ENCODE results near the gene TSEN2. TPM values are rescaled to one million over a fixed set of nuclear protein-coding genes. Genes with fewer than 3 reads are reported as not detected.

Gene TSEN2
- total and polyA plus RNA-seq, 2 of the 13 experiments (the other 11 are each of a cell fraction or from before 2014, with no cell fraction given): 11.0 to 17.3 TPM

- TF ChIP-seq ZNF503 (CRISPR knock-in tag; IDR thresholded peaks at IDR 0.05) (no peak), RXRB (CRISPR knock-in tag; IDR thresholded peaks at IDR 0.05; ENCODE audit: borderline replicate concordance) (peak; percentile 23; the same call in 1 of the 2 replicates), TIGD3 (CRISPR knock-in tag; IDR thresholded peaks at IDR 0.05; ENCODE audit: borderline replicate concordance) (no peak; the same call in 1 of the 2 replicates), ZNF75D (CRISPR knock-in tag; IDR thresholded peaks at IDR 0.05; ENCODE audit: borderline replicate concordance) (no peak), KAT8 (CRISPR knock-in tag; IDR thresholded peaks at IDR 0.05) (peak; percentile 92), ZNF20 (CRISPR knock-in tag; IDR thresholded peaks at IDR 0.05) (no peak), HBP1 (CRISPR knock-in tag; IDR thresholded peaks at IDR 0.05; ENCODE audit: low read depth) (peak; percentile 83), TCF7L2 (IDR thresholded peaks at IDR 0.05; ENCODE audit: low read depth, low read length) (no peak), MTA3 (CRISPR knock-in tag; IDR thresholded peaks at IDR 0.05) (no peak), ZNF33A (CRISPR knock-in tag; IDR thresholded peaks at IDR 0.05; ENCODE audit: borderline replicate concordance) (no peak), ZNF326 (CRISPR knock-in tag; IDR thresholded peaks at IDR 0.05; ENCODE audit: borderline replicate concordance) (no peak), ESRRA (CRISPR knock-in tag; IDR thresholded peaks at IDR 0.05; ENCODE audit: low read depth) (peak; percentile 43; the same call in 1 of the 2 replicates), SRY (CRISPR knock-in tag; IDR thresholded peaks at IDR 0.05) (0 out of 2 replicates have a peak, but pooled peaks have one; percentile 36), SMAD1 (CRISPR knock-in tag; IDR thresholded peaks at IDR 0.05; ENCODE audit: borderline replicate concordance, low read depth) (no peak; the same call in 1 of the 2 replicates), HMGXB4 (CRISPR knock-in tag; IDR thresholded peaks at IDR 0.05; ENCODE audit: borderline replicate concordance in 1 of 2, low read depth in 1 of 2) (peak; percentile 47 to 83; a peak in 3 of 4 replicates), HMG20A (CRISPR knock-in tag; IDR thresholded peaks at IDR 0.05; ENCODE audit: borderline replicate concordance) (no peak; the same call in 1 of the 2 replicates), ZNF552 (CRISPR knock-in tag; IDR thresholded peaks at IDR 0.05; ENCODE audit: borderline replicate concordance) (0 out of 2 replicates have a peak, but pooled peaks have one; percentile 33)
- TF ChIP-seq, protein P1, sequence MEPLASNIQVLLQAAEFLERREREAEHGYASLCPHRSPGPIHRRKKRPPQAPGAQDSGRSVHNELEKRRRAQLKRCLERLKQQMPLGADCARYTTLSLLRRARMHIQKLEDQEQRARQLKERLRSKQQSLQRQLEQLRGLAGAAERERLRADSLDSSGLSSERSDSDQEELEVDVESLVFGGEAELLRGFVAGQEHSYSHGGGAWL (CRISPR knock-in tag; IDR thresholded peaks at IDR 0.05): peak; percentile 94
- TF ChIP-seq, protein P2, sequence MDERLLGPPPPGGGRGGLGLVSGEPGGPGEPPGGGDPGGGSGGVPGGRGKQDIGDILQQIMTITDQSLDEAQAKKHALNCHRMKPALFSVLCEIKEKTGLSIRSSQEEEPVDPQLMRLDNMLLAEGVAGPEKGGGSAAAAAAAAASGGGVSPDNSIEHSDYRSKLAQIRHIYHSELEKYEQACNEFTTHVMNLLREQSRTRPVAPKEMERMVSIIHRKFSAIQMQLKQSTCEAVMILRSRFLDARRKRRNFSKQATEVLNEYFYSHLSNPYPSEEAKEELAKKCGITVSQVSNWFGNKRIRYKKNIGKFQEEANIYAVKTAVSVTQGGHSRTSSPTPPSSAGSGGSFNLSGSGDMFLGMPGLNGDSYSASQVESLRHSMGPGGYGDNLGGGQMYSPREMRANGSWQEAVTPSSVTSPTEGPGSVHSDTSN (CRISPR knock-in tag; IDR thresholded peaks at IDR 0.05): no peak
Observed at GRCh38 chr3:12484198-12484982, at the start of gene TSEN2 (continued).
